GM13976 (cell line): Measurements from ENCODE around the gene CRAMP1.
A peak's percentile ranks its signal among the peaks of the same experiment; 100 is the strongest.
"Not testable (repeated sequence)": the region's sequence is repeated elsewhere in the genome, so short reads cannot be mapped to it uniquely, and the experiment has no call there.

Source experiments
- DNase-seq: peaks from one replicate; pipeline ENCODE4 v3.0.0; 2012; ENCODE audit warnings: low spot score
- CTCF ChIP-seq: IDR thresholded peaks from 2 replicates; pipeline ENCODE4 v1.5.1; 2012; ENCODE audit warnings: borderline replicate concordance, mild to moderate bottlenecking; ENCODE audit not compliant: insufficient read depth; ENCODE audit errors: extremely low read depth, missing control alignments, control extremely low read depth
- in situ Hi-C: fragments of 300-500 bp; cut with MboI; formaldehyde crosslinking; loops from one replicate; pipeline ENCODE4 v1.12.0; 2022; ENCODE audit warnings: low sequenced_read_pairs, mixed read lengths, inconsistent platforms; ENCODE audit not compliant: unreplicated experiment

The CRAMP1 gene

GRCh38 chr16:1710811-1711507 is 98.8 kb downstream of the CRAMP1 start:
- no peak for TF ChIP-seq CTCF
- no peak for DNase-seq
- in situ Hi-C loops, result no loop called here

- in situ Hi-C loops, result no loop called here
- no peak for TF ChIP-seq CTCF
- DNase-seq, result no peak
Measured at GRCh38 chr16:1712791-1713261, 100.7 kb downstream of the CRAMP1 start.

GRCh38 chr16:1713331-1713730 is 101.2 kb downstream of the CRAMP1 start:
- in situ Hi-C loops, result no loop called here
- no peak for TF ChIP-seq CTCF
- DNase-seq, result no peak

- DNase-seq, result peak; percentile 76
- in situ Hi-C loops, result no loop called here
- no peak for TF ChIP-seq CTCF
Measured at GRCh38 chr16:1713933-1714332, 101.8 kb downstream of the CRAMP1 start.

GRCh38 chr16:1715220-1715619 is 103.1 kb downstream of the CRAMP1 start:
- TF ChIP-seq CTCF, result no peak
- no peak for DNase-seq
- in situ Hi-C loops, result no loop called here

GRCh38 chr16:1718236-1718635 is 106.1 kb downstream of the CRAMP1 start:
- DNase-seq, in situ Hi-C loops: not testable (repeated sequence)

GRCh38 chr16:1719559-1720229 is 107.5 kb downstream of the CRAMP1 start:
- in situ Hi-C loops, result not testable (repeated sequence)

More at GRCh38 chr16:1719559-1720229, 107.5 kb downstream of the CRAMP1 start:
- not testable (repeated sequence) for DNase-seq
